Activated CD4-positive, alpha-beta T cell treated with anti-CD3 and anti-CD28 coated beads, Interleukin-2, Interleukin-4, amounts not matched to agents 100 ng/mL and 50 ng/mL, durations not matched to agents 16 hours and 8 hours (primary cell): ENCODE data around the gene ITGB6.

ENCODE experiments used
- DNase-seq: peaks from one replicate; pipeline ENCODE4 v3.0.0-alpha.2; 2020; ENCODE audit warnings: low spot score

The ITGB6 gene

GRCh38 chr2:160051371-160051800 is 148.7 kb downstream of the ITGB6 start:
- DNase-seq = no peak

GRCh38 chr2:160050147-160050546 is 149.9 kb downstream of the ITGB6 start:
- DNase-seq = no peak
